ENCODE data around the gene JAM3.
A peak's percentile ranks its signal among the peaks of the same experiment; 100 is the strongest.
"Not testable (repeated sequence)": the region's sequence is repeated elsewhere in the genome, so short reads cannot be mapped to it uniquely, and the experiment has no call there.

JAM3 gene

GRCh38 chr11:134098566-134099184 is 29.8 kb downstream of the JAM3 start:
- in situ Hi-C loops (cut with HindIII; ENCODE audit: low sequenced_read_pairs) = no loop called here
- peak; percentile 27 for TF ChIP-seq CTCF (IDR thresholded peaks at IDR 0.05; ENCODE audit: low read depth, low read length, missing control alignments)
- DNase-seq (ENCODE audit: low read depth) = no peak
- H3K4me3 ChIP-seq (ENCODE audit: low read depth, low read length) = no peak overlapping the region

- no peak for DNase-seq (ENCODE audit: low read depth)
- TF ChIP-seq CTCF (IDR thresholded peaks at IDR 0.05; ENCODE audit: low read depth, low read length, missing control alignments) = no peak
- H3K4me3 ChIP-seq (ENCODE audit: low read depth, low read length) = no peak overlapping the region
- in situ Hi-C loops (cut with HindIII; ENCODE audit: low sequenced_read_pairs) = no loop called here
These were observed 31.3 kb downstream of the JAM3 start for GRCh38 chr11:134100171-134100570.

GRCh38 chr11:134101282-134101681 is 32.4 kb downstream of the JAM3 start:
- TF ChIP-seq CTCF (IDR thresholded peaks at IDR 0.05; ENCODE audit: low read depth, low read length, missing control alignments) = no peak
- DNase-seq (ENCODE audit: low read depth) = no peak
- no peak overlapping the region for H3K4me3 ChIP-seq (ENCODE audit: low read depth, low read length)
- in situ Hi-C loops (cut with HindIII; ENCODE audit: low sequenced_read_pairs) = no loop called here

- DNase-seq (ENCODE audit: low read depth) = no peak
- in situ Hi-C loops (cut with HindIII; ENCODE audit: low sequenced_read_pairs) = no loop called here
- H3K4me3 ChIP-seq (ENCODE audit: low read depth, low read length) = no peak overlapping the region
- TF ChIP-seq CTCF (IDR thresholded peaks at IDR 0.05; ENCODE audit: low read depth, low read length, missing control alignments) = no peak
These were observed 41.5 kb downstream of the JAM3 start for GRCh38 chr11:134110252-134110815.

GRCh38 chr11:134113787-134114186 is 44.9 kb downstream of the JAM3 start:
- in situ Hi-C loops (cut with HindIII; ENCODE audit: low sequenced_read_pairs); DNase-seq (ENCODE audit: low read depth); H3K4me3 ChIP-seq (ENCODE audit: low read depth, low read length): not testable (repeated sequence)

- DNase-seq (ENCODE audit: low read depth) = no peak
- H3K4me3 ChIP-seq (ENCODE audit: low read depth, low read length) = no peak overlapping the region
- in situ Hi-C loops (cut with HindIII; ENCODE audit: low sequenced_read_pairs) = no loop called here
- TF ChIP-seq CTCF (IDR thresholded peaks at IDR 0.05; ENCODE audit: low read depth, low read length, missing control alignments) = no peak
These were observed 47.3 kb downstream of the JAM3 start for GRCh38 chr11:134116210-134116609.

GRCh38 chr11:134118006-134118405 is 49.1 kb downstream of the JAM3 start:
- in situ Hi-C loops (cut with HindIII; ENCODE audit: low sequenced_read_pairs) = no loop called here
- no peak for DNase-seq (ENCODE audit: low read depth)
- H3K4me3 ChIP-seq (ENCODE audit: low read depth, low read length) = no peak overlapping the region
- no peak for TF ChIP-seq CTCF (IDR thresholded peaks at IDR 0.05; ENCODE audit: low read depth, low read length, missing control alignments)
